NCI-H1436 treated with DMSO at 0.1 percent for 48 hours (cell line): ENCODE results near the gene EFCC1.
"Not testable (repeated sequence)": the region's sequence is repeated elsewhere in the genome, so short reads cannot be mapped to it uniquely, and the experiment has no call there.

ENCODE experiments used
- DNase-seq: peaks from one replicate; lab custom pipeline; 2025; lab: John Stamatoyannopoulos, UW

EFCC1 gene

GRCh38 chr3:129056451-129057173 is 55.5 kb downstream of the EFCC1 start:
- no peak for DNase-seq

- no peak for DNase-seq
Observed at GRCh38 chr3:129057249-129057648, 56.1 kb downstream of the EFCC1 start.

- no peak for DNase-seq
Observed at GRCh38 chr3:129058441-129059200, 57.5 kb downstream of the EFCC1 start.

- no peak for DNase-seq
Observed at GRCh38 chr3:129059311-129059958, 58.3 kb downstream of the EFCC1 start.

GRCh38 chr3:129060276-129061022 is 59.3 kb downstream of the EFCC1 start, which contains the start of gene GP9:
GP9 (plus strand) TSS chr3:129060779; CDS start chr3:129061740, 961 bp downstream.
- no peak for DNase-seq

GRCh38 chr3:129061023-129061887 is 60.2 kb downstream of the EFCC1 start:
- no peak for DNase-seq

- DNase-seq = no peak
Observed at GRCh38 chr3:129061888-129062834, 61.1 kb downstream of the EFCC1 start.

- no peak for DNase-seq
Observed at GRCh38 chr3:129063091-129063640, 62.1 kb downstream of the EFCC1 start.

GRCh38 chr3:129063841-129064482 is 62.9 kb downstream of the EFCC1 start:
- DNase-seq = no peak

GRCh38 chr3:129065016-129065719 is 64.1 kb downstream of the EFCC1 start:
- no peak for DNase-seq

- DNase-seq = no peak
Observed at GRCh38 chr3:129065720-129066073, 64.6 kb downstream of the EFCC1 start.

- not testable (repeated sequence) for DNase-seq
Observed at GRCh38 chr3:129067719-129068118, 66.6 kb downstream of the EFCC1 start.

- no peak for DNase-seq
Observed at GRCh38 chr3:129068291-129068886, 67.3 kb downstream of the EFCC1 start.

GRCh38 chr3:129069313-129070085 is 68.4 kb downstream of the EFCC1 start:
- not testable (repeated sequence) for DNase-seq

GRCh38 chr3:129070086-129070885 is 69.2 kb downstream of the EFCC1 start:
- DNase-seq = no peak

GRCh38 chr3:129077222-129077621 is 76.1 kb downstream of the EFCC1 start:
- DNase-seq = no peak

- no peak for DNase-seq
Observed at GRCh38 chr3:129078510-129078909, 77.4 kb downstream of the EFCC1 start.
